ENCODE data around the gene FAM83E.

- no peak for TF ChIP-seq MAX (IDR thresholded peaks at IDR 0.05)
- TF ChIP-seq KDM1A (IDR thresholded peaks at IDR 0.05; ENCODE audit: low read depth), result no peak
- TF ChIP-seq CTCF (IDR thresholded peaks at IDR 0.05), result no peak
- TF ChIP-seq REST (IDR thresholded peaks at IDR 0.05), result no peak
- TF ChIP-seq POLR2A (IDR thresholded peaks at IDR 0.05; ENCODE audit: low read length), result no peak
- TF ChIP-seq JUN (IDR thresholded peaks at IDR 0.05), result no peak
- no peak for TF ChIP-seq MYC (IDR thresholded peaks at IDR 0.05; ENCODE audit: borderline replicate concordance, low read length)
- no peak for TF ChIP-seq POLR2AphosphoS2 (conservative IDR thresholded peaks at IDR 0.05; ENCODE audit: low read length)
- no peak for TF ChIP-seq MAZ (IDR thresholded peaks at IDR 0.05; ENCODE audit: borderline replicate concordance, low read depth, low read length)
- no peak for TF ChIP-seq USF2 (IDR thresholded peaks at IDR 0.05)
- no peak for TF ChIP-seq RFX5 (IDR thresholded peaks at IDR 0.05)
Observed at GRCh38 chr19:48596679-48597465, 18.0 kb downstream of the FAM83E start.
